Measurements from ENCODE around the gene CARS1. TPM values are rescaled to one million over a fixed set of nuclear protein-coding genes. Genes with fewer than 3 reads are reported as not detected.

The CARS1 gene
- total and polyA plus RNA-seq, 2 of the 4 experiments (the other 2 are of a cell fraction): 72.7 to 78.3 TPM

DNA sequence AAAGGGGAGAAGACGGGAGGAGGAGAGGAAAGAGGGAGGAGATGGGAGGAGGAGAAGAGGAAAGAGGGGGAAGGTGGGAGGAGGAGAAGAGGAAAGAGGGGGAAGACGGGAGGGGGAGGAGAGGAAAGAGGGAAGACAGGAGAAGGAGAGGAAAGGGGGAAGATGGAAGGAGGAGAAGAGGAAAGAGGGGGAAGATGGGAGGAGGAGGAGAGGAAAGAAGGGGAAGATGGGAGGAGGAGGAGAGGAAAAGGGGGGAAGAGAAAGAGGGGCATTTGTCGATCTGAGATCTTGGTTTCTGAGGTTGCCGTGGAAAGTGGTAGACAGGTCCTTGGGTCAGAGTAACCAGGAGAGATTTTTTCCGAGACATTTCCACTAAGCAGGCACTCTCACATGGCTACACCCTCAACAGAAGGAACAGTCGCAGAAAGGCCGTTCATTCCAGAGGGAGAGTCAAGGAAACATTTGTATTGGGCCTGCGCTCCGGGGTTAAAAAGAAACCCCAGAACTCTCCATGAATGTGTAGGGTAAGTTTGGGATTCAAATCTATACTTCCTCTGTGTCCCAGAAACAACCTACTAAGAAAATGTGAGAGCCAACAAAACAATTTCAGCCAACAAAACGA lies 39.8 kb upstream of the CARS1 start:
- Histone ChIP-seq H3K27me3 (ENCODE audit: control insufficient read depth, insufficient read depth, low read length) (no peaks in the 10 kb centered on the region), H3K14ac (replicated peaks; ENCODE audit: low read depth, low read length) (no peak overlapping the region), H3K9ac (ENCODE audit: low read depth, low read length) (no peak overlapping the region), H4K20me1 (ENCODE audit: insufficient read depth, low read length) (no peaks in the 10 kb centered on the region; the same call in 1 of the 2 replicates), H3K23ac (ENCODE audit: low read depth, low read length) (no peak overlapping the region), H2BK120ac (ENCODE audit: low read depth, low read length) (no peak overlapping the region; the same call in 1 of the 2 replicates), H3K4me2 (ENCODE audit: low read depth, low read length) (no peak overlapping the region), H2AK5ac (ENCODE audit: low read depth, low read length) (peak overlapping the region; percentile 50), H3K18ac (ENCODE audit: low read depth, low read length) (no peak overlapping the region), H3K4me1 (ENCODE audit: control insufficient read depth, insufficient read depth, low read length) (peaks cover 9% of the 10 kb centered on the region), H2BK20ac (ENCODE audit: low read depth, low read length) (no peak overlapping the region), H3K79me1 (ENCODE audit: low read depth in 1 of 2, low read length in 2 of 2) (peaks cover 0 to 9% of the 10 kb centered on the region in 2 experiments; a peak in 1 of 4 replicates), H4K5ac (ENCODE audit: low read depth, low read length) (no peak overlapping the region), H2BK5ac (ENCODE audit: low read depth, low read length, poor library complexity, severe bottlenecking) (no peak overlapping the region), H3K56ac (ENCODE audit: extremely low read depth, insufficient read depth, low read length) (no peak overlapping the region), H4K8ac (ENCODE audit: low read depth in 2 of 2, low read length in 2 of 2) (no peak overlapping the region), H2BK15ac (ENCODE audit: low read depth, low read length) (no peak overlapping the region), H3K4me3 (ENCODE audit: insufficient read depth, low read depth, low read length) (no peak overlapping the region), H3K36me3 (ENCODE audit: control insufficient read depth, insufficient read depth, low read length) (peaks cover 54% of the 10 kb centered on the region), H3K9me1 (ENCODE audit: insufficient read depth, low read length) (no peaks in the 10 kb centered on the region), H3K27ac (ENCODE audit: insufficient read depth, low read length) (no peak overlapping the region), H2AK9ac (replicated peaks; ENCODE audit: low read depth, low read length, poor library complexity) (no peak overlapping the region), H2AFZ (replicated peaks; ENCODE audit: low read length, poor library complexity) (no peak overlapping the region), H3K4ac (ENCODE audit: low read depth, low read length) (peak overlapping the region; percentile 27), H4K91ac (ENCODE audit: insufficient read depth, low read depth, low read length) (no peak overlapping the region), H3K9me3 (ENCODE audit: control insufficient read depth, insufficient read depth, low read length) (no peaks in the 10 kb centered on the region)
- no peak for TF ChIP-seq ELK1 (IDR thresholded peaks at IDR 0.05; ENCODE audit: borderline replicate concordance, low read depth, low read length)
- TF ChIP-seq BHLHE40 (IDR thresholded peaks at IDR 0.05; ENCODE audit: low read depth, low read length): no peak
- no peak for TF ChIP-seq RCOR1 (IDR thresholded peaks at IDR 0.05; ENCODE audit: insufficient replicate concordance, low read length)
- no peak for TF ChIP-seq RFX5 (IDR thresholded peaks at IDR 0.05; ENCODE audit: low read depth, low read length)
- TF ChIP-seq, protein P1, sequence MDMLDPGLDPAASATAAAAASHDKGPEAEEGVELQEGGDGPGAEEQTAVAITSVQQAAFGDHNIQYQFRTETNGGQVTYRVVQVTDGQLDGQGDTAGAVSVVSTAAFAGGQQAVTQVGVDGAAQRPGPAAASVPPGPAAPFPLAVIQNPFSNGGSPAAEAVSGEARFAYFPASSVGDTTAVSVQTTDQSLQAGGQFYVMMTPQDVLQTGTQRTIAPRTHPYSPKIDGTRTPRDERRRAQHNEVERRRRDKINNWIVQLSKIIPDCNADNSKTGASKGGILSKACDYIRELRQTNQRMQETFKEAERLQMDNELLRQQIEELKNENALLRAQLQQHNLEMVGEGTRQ (IDR thresholded peaks at IDR 0.05; ENCODE audit: low read depth, low read length): no peak
- TF ChIP-seq MAZ (IDR thresholded peaks at IDR 0.05; ENCODE audit: borderline replicate concordance, low read depth, low read length): no peak
- TF ChIP-seq FOS (IDR thresholded peaks at IDR 0.05; ENCODE audit: low read depth, low read length): no peak
- TF ChIP-seq POLR2A (IDR thresholded peaks at IDR 0.05; ENCODE audit: low read depth, low read length): no peak
- TF ChIP-seq MXI1 (IDR thresholded peaks at IDR 0.05; ENCODE audit: borderline replicate concordance, low read depth, low read length): no peak
- no peak for TF ChIP-seq NFE2L2 (IDR thresholded peaks at IDR 0.05; ENCODE audit: low read depth, low read length)
- TF ChIP-seq MAFK (IDR thresholded peaks at IDR 0.05; ENCODE audit: low read depth, low read length): no peak
- BruUV-seq (replicated peaks): no TSS peak
- ATAC-seq (ENCODE audit: low read depth) (no peak), DNase-seq (no peak)
- intact Hi-C loops (cut with micrococcal nuclease) (loop anchor here (1.0 kb wide), 1 partner anchor 120 kb away; no protein-coding TSS in a partner anchor), in situ Hi-C loops (cut with MboI; ENCODE audit: low sequenced_read_pairs) (no loop called here), dilution Hi-C loops (cut with HindIII; ENCODE audit: low sequenced_read_pairs, unreplicated experiment) (no loop called here)
- WGBS, 2 experiments (ENCODE audit: extremely low coverage in 2 of 2, insufficient read length in 1 of 2): 70 to 86% methylated on average over 1 to 3 of the region's 10 CpGs
- POLR2A ChIA-PET (ENCODE audit: unreplicated experiment): no interaction called here
- CTCF ChIA-PET: no interaction called here

Data from IMR-90 (cell line).